BLaER1 (cell line): ENCODE measurements around the gene SHC3.

ENCODE experiments used
- H3K27ac ChIP-seq: shearing (Covaris generic); formaldehyde crosslinking; 2 replicates; pipeline ENCODE4 v1.8.1; 2022
- H3K27me3 ChIP-seq: shearing (Covaris generic); formaldehyde crosslinking; 2 replicates; pipeline ENCODE4 v1.8.1; 2022
- H3K36me3 ChIP-seq: shearing (Covaris generic); formaldehyde crosslinking; 2 replicates; pipeline ENCODE4 v1.8.1; 2022
- H3K4me1 ChIP-seq: shearing (Covaris generic); formaldehyde crosslinking; 2 replicates; pipeline ENCODE4 v1.8.1; 2022
- H3K4me2 ChIP-seq: shearing (Covaris generic); formaldehyde crosslinking; 2 replicates; pipeline ENCODE4 v1.8.1; 2022
- H3K4me3 ChIP-seq: shearing (Covaris generic); formaldehyde crosslinking; 2 replicates; pipeline ENCODE4 v1.8.1; 2022
- H3K9ac ChIP-seq: shearing (Covaris generic); formaldehyde crosslinking; 2 replicates; pipeline ENCODE4 v1.8.1; 2022
- H3K9me3 ChIP-seq: shearing (Covaris generic); formaldehyde crosslinking; 2 replicates; pipeline ENCODE4 v1.8.1; 2022
- H4K20me1 ChIP-seq: shearing (Covaris generic); formaldehyde crosslinking; 2 replicates; pipeline ENCODE4 v1.8.1; 2022
- Cebpa-rat ChIP-seq: shearing (Covaris generic); IDR thresholded peaks from 2 replicates; pipeline ENCODE4 v1.8.1; 2022

SHC3 gene

DNA sequence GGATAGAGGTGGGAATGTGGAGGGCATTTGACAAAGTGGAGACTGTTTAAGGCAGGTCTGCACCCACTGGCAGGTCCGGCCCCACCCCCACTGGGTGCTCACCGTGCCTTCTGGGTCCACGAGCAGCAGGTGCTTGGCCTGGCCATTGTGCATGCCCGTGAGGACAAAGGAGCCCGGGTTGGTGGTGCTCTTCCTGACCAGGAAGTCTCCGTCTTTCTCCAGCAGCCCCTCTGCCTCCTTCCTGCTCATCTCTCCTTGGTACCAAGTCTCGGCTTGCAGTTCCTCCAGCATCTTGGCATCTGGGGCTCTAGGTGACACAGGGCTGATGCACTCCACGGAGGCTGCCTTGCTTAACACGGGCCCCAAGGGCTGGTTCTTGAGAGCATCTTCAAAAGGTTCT, 140.7 kb downstream of the SHC3 start:
- no peak for TF ChIP-seq Cebpa-rat
- Histone ChIP-seq H3K27me3 (no peaks in the 10 kb centered on the region), H3K9me3 (no peaks in the 10 kb centered on the region), H3K4me2 (no peak overlapping the region), H3K9ac (no peak overlapping the region), H3K27ac (no peak overlapping the region), H4K20me1 (no peaks in the 10 kb centered on the region), H3K36me3 (no peaks in the 10 kb centered on the region), H3K4me3 (no peak overlapping the region), H3K4me1 (no peaks in the 10 kb centered on the region)

GRCh38 chr9:89037346-89037745, 141.3 kb downstream of the SHC3 start:
- no peak for TF ChIP-seq Cebpa-rat
- Histone ChIP-seq H3K9ac (no peak overlapping the region), H3K4me2 (no peak overlapping the region), H3K27me3 (no peaks in the 10 kb centered on the region), H3K27ac (no peak overlapping the region), H3K9me3 (no peaks in the 10 kb centered on the region), H4K20me1 (no peaks in the 10 kb centered on the region), H3K36me3 (no peaks in the 10 kb centered on the region), H3K4me1 (no peaks in the 10 kb centered on the region), H3K4me3 (no peak overlapping the region)

DNA sequence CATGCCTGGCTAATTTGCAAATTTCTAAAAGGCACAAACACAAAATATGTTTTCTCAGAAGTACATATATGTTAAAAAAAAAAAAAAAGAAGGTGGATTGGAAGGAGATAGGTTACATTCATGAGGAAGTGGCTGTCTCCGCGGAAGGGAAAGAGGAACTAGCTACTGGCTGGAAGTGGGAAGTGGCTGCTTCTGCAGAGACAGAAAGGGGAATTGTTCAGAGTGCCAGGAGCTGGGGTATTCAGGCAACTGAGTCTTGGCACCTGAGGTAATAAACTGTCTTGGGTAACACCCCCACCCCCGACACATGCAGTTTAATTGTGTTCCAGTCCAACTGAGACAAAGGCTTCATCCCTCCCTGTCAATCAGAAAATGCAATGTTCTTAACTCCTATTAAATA, 141.7 kb downstream of the SHC3 start:
- Histone ChIP-seq H3K36me3 (no peaks in the 10 kb centered on the region), H3K27ac (no peak overlapping the region), H3K9ac (no peak overlapping the region), H4K20me1 (no peaks in the 10 kb centered on the region), H3K27me3 (no peaks in the 10 kb centered on the region), H3K4me1 (no peaks in the 10 kb centered on the region), H3K9me3 (no peaks in the 10 kb centered on the region), H3K4me2 (no peak overlapping the region), H3K4me3 (no peak overlapping the region)
- no peak for TF ChIP-seq Cebpa-rat

DNA sequence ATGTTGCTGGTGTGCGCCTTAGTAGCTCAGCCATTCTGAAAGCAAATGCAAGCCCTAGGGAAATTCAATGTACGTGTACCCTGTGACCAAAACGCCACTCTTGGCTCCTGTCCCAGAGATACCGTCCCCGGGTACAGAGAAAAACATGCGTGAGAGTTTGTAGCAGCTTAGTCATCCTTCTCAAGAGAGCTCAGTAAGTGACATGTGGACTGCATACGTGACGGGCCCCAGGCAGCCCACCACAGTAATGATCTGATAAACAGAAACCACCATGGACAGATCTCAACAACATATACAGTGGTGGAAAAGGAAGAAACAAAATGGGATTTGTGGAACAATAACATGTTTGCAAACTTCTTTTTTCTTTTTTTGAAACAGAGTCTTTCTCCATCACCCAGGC, 142.2 kb downstream of the SHC3 start:
- Histone ChIP-seq H3K27me3 (no peaks in the 10 kb centered on the region), H3K4me1 (no peaks in the 10 kb centered on the region), H3K9me3 (no peaks in the 10 kb centered on the region), H3K4me2 (no peak overlapping the region), H3K4me3 (no peak overlapping the region), H3K27ac (no peak overlapping the region), H3K36me3 (no peaks in the 10 kb centered on the region), H4K20me1 (no peaks in the 10 kb centered on the region), H3K9ac (no peak overlapping the region)
- TF ChIP-seq Cebpa-rat = no peak

DNA sequence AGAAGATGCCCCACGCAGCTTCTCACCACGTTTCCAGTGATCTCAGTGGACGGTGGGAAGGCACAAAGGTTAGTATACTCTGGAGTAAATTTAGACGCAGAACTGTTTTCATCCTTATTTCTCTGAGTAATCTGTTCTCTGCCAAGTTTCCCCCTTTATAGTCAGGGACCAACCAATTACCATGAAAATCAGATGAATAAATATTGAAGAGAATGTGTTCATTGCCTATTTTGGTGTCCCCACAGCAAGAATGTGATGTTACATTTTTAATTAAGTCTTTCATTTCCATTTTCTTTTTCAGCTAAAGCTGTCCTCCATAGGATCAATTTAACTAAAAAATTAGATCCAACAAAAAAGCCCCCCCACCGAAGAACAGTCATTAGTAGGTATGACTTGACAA, 146.0 kb downstream of the SHC3 start:
- Histone ChIP-seq H3K9me3 (peaks cover 23% of the 10 kb centered on the region), H3K4me2 (no peak overlapping the region), H3K27me3 (no peaks in the 10 kb centered on the region), H3K36me3 (no peaks in the 10 kb centered on the region), H3K4me3 (no peak overlapping the region), H3K9ac (no peak overlapping the region), H3K27ac (no peak overlapping the region), H4K20me1 (no peaks in the 10 kb centered on the region), H3K4me1 (no peaks in the 10 kb centered on the region)
- TF ChIP-seq Cebpa-rat = no peak

GRCh38 chr9:89032173-89032572, 146.4 kb downstream of the SHC3 start:
- no peak for TF ChIP-seq Cebpa-rat

GRCh38 chr9:89029788-89030187, 148.8 kb downstream of the SHC3 start:
- H3K27me3 ChIP-seq = no peaks in the 10 kb centered on the region
- no peak for TF ChIP-seq Cebpa-rat
- H3K36me3 ChIP-seq = no peaks in the 10 kb centered on the region
- H3K9me3 ChIP-seq = peaks cover 23% of the 10 kb centered on the region
- no peak overlapping the region for H3K4me2 ChIP-seq
- no peak overlapping the region for H3K27ac ChIP-seq
- no peak overlapping the region for H3K4me3 ChIP-seq
- H4K20me1 ChIP-seq = no peaks in the 10 kb centered on the region
- no peak overlapping the region for H3K9ac ChIP-seq
- H3K4me1 ChIP-seq = no peaks in the 10 kb centered on the region

More at GRCh38 chr9:89032173-89032572, 146.4 kb downstream of the SHC3 start:
- Histone ChIP-seq H3K36me3 (no peaks in the 10 kb centered on the region), H3K4me2 (no peak overlapping the region), H3K4me1 (no peaks in the 10 kb centered on the region), H3K9ac (no peak overlapping the region), H4K20me1 (no peaks in the 10 kb centered on the region), H3K27ac (no peak overlapping the region), H3K4me3 (no peak overlapping the region), H3K9me3 (peaks cover 23% of the 10 kb centered on the region), H3K27me3 (no peaks in the 10 kb centered on the region)

DNA sequence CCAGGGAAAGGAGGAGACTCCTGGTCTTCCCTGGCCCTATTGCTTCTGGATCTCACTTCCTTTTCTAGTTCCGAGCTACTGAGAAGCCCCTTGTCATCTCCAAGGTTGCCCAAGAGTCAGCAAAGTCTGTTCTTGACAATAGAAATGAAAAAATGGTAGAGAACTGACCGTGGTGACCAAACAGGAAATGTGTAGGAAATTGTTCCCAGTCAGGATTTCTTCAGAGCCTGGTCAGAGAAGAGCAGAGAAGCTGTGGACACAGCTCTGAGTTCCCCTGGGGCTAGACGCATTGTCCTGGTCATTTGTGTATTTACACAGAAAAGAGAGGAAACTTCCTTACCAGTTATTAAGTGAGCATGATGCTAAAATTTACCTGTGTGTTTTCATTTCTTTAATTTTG, 151.7 kb downstream of the SHC3 start:
- Histone ChIP-seq H3K27ac (no peak overlapping the region), H3K4me3 (no peak overlapping the region), H3K9ac (no peak overlapping the region), H3K36me3 (no peaks in the 10 kb centered on the region), H3K4me1 (no peaks in the 10 kb centered on the region), H3K27me3 (no peaks in the 10 kb centered on the region), H4K20me1 (no peaks in the 10 kb centered on the region), H3K9me3 (peaks cover 23% of the 10 kb centered on the region), H3K4me2 (no peak overlapping the region)
- TF ChIP-seq Cebpa-rat = no peak

DNA sequence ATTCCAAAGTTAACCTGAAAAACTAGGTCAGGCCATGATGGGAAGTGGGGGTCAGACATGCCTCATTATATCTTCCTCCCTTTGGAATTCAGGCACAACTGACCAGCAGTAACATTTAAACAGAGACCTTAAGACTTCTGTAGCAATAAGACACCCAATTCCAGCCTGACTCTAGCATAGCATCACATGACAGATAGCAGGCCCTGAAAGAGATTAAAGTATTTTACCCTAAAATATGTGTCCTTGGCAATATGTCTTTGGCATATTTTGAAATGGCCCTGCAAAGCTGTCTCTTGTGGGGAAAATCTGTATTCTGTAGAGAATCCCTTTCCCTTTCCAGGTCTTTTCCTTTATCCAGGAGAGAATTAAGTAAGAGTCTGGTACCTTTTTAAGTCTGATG, 153.1 kb downstream of the SHC3 start:
- H3K27me3 ChIP-seq = no peaks in the 10 kb centered on the region
- H3K4me1 ChIP-seq = no peaks in the 10 kb centered on the region
- no peak overlapping the region for H3K9ac ChIP-seq
- no peak overlapping the region for H3K4me3 ChIP-seq
- no peak overlapping the region for H3K27ac ChIP-seq
- H3K36me3 ChIP-seq = no peaks in the 10 kb centered on the region
- H4K20me1 ChIP-seq = no peaks in the 10 kb centered on the region
- H3K9me3 ChIP-seq = peaks cover 15% of the 10 kb centered on the region
- no peak overlapping the region for H3K4me2 ChIP-seq
- no peak for TF ChIP-seq Cebpa-rat

GRCh38 chr9:89024727-89025126, 153.9 kb downstream of the SHC3 start:
- no peaks in the 10 kb centered on the region for H3K27me3 ChIP-seq
- H3K9me3 ChIP-seq = peaks cover 7% of the 10 kb centered on the region
- H3K4me2 ChIP-seq = no peak overlapping the region
- no peaks in the 10 kb centered on the region for H3K4me1 ChIP-seq
- TF ChIP-seq Cebpa-rat = no peak
- H3K9ac ChIP-seq = no peak overlapping the region
- H4K20me1 ChIP-seq = no peaks in the 10 kb centered on the region
- no peak overlapping the region for H3K4me3 ChIP-seq
- no peaks in the 10 kb centered on the region for H3K36me3 ChIP-seq
- no peak overlapping the region for H3K27ac ChIP-seq

- Histone ChIP-seq H3K9me3 (no peaks in the 10 kb centered on the region), H3K9ac (no peak overlapping the region), H4K20me1 (no peaks in the 10 kb centered on the region), H3K27me3 (no peaks in the 10 kb centered on the region), H3K4me3 (no peak overlapping the region), H3K4me1 (no peaks in the 10 kb centered on the region), H3K36me3 (no peaks in the 10 kb centered on the region), H3K27ac (no peak overlapping the region), H3K4me2 (no peak overlapping the region)
- no peak for TF ChIP-seq Cebpa-rat
These were observed 154.9 kb downstream of the SHC3 start for GRCh38 chr9:89023740-89024139.
